Renal pelvis (tissue), 4 donors: ENCODE results near the gene SPACA6. TPM values are rescaled to one million over a fixed set of nuclear protein-coding genes. Genes with fewer than 3 reads are reported as not detected.

Source experiments
- DNase-seq: peaks from one replicate; pipeline ENCODE4 v3.0.0-alpha.2; 2013
- polyA plus RNA-seq, 3 donors: library from polyadenylated mRNA; unstranded; fragments of 120-200 nt; gene quantifications; one replicate each; pipeline ENCODE4 v1.2.1, GENCODE V29; 2013; ENCODE audit not compliant: insufficient read length in 3 of 3

SPACA6 gene
- polyA plus RNA-seq, 3 donors: 16.4 to 27.6 (median 24.1) TPM

DNA sequence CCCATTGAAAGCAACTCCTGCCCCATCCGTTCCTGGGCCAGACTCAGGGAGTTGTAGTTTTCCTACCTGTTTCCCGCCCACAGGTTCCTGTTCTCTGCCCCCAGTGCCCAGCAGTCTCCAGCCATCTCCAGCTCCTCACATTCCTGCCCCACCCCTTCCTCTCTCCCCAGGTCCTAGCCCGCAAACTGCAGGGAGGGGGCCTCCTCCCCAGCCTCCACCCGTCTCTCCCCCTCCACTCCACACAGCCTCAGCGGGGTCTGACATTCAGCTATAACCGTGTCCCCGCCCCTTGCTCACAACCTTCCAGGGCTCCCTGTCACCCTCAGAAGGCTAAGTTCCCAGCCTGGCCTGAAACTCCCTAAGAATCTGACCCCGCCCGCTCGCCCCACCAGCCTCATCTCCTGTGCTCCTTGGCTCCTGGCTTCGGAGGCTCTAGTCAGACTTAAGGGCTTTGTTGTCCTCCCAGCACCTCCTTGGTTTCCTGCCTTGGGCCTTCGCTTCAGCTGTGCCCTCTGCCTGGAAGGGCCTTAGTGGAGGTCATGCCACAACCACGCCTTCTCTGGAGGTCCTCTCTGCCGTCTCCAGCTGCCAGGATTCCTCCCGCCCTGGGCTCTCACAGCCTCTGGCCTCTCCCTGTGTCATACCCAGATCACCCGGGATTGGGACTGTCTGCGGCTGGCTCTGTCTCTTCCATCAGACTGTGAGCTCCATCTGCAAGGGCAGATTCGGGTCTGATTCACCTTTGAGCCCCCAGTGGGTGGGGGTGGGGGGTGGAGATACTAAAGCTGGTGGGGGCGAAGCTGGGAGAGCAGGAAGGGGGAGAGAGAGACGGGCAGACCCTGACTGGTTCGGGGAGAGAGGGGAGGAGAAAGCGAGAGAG, 5.1 kb upstream of the SPACA6 start:
- DNase-seq: peak; percentile 49

DNA sequence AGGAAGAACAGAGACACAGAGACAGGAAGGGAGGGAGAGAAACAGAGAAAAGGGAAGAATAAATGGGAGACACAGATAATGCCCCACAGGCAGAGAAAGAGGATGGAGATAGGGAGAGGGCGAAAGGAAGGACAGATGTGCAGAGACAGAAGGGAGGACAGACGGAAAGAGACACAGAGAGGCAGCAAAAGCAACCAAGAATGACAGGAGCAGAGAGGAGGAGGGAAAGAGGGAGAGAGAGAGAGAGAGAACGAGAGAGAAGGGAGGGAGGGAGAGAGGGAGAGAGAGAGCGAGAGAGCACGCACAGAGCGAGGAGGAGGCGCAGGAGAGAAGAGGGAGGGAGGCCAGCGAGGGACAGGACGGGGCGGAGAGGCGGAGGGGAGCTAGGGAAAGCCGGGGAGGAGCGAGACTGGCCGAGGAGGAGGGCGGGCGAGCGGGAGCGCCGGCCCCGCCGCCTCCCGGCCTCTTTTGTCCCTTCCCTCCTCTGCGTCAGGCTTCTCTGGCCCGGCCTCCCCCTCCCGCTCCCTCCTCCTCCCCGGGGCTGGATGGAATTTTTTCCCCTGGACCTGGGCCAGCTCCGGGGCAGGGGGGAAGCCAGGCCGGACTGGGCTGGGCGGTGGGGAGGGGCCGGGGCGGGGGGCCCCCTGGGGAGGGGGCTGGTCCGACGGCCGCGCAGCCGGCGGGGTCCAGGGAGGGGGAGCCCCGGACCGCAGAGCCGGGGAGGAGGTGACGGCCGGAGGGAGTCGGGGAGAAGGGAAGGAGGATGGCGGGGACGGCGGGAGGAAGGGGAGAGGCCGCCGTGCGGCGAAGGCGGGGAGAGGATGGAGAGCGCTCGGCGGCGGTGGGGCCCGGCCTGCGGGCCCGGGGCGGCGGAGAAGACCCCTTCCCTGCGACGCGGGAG, 4.2 kb upstream of the SPACA6 start:
- peak; percentile 95 for DNase-seq

DNA sequence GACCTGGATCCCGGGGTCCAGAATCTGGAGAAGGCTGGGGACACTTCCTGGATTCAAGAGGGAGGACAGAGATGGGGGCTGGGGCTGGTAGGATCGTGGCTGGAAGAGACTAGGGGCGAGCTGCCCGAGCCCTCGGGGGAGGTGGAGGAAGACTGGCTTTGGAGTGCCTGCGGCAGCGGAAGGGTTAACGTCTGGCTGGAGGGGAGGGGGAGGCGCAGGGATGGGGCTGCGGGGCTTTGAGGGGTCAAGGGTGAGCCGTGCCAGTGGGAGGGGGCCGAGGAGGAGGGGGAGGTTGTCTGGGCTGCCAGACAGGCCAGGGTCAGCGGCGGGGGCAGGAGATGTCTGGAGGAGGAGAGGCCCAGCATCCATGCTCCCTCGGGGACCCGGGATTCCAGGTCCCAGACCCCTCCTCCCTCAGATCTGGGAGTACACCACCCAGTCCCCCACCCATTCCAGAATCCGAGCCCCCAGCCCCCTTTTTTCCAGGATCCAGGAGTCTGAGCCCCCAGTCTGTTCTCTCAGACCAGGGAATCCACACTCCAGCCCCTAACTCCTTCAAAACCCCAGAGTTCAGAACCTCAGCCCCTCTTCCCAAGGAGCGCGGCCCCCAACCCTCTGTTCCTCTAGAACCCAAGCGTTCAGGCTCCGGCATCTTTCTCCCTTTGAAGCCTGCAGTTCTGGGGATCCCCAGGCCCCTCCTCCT, 3.2 kb upstream of the SPACA6 start:
- DNase-seq: peak; percentile 83

- DNase-seq: peak; percentile 91
Observed at GRCh38 chr19:51690454-51691073, 2.6 kb upstream of the SPACA6 start.

GRCh38 chr19:51691074-51691583, 2.0 kb upstream of the SPACA6 start:
- no peak for DNase-seq

- DNase-seq: no peak
Observed at GRCh38 chr19:51691584-51692428, 1.3 kb upstream of the SPACA6 start.

DNA sequence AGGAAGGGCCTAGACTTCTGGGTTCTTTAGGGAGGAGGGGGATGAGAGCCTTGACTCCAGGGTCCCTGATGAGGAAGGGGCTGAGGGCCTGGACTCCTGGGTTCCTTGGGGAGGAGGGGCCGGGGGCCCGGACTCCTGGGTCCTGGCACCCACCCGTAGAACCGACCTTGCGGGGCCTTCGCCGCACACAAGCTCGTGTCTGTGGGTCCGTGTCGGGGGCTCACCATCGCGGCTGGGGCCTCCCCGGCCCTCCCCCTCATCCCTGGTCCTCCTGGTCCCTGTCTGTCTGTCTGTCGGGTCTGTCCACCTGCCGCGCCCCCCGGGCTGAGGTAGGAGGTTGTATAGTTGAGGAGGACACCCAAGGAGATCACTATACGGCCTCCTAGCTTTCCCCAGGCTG, 662 bp upstream of the SPACA6 start:
- DNase-seq: no peak

GRCh38 chr19:51693819-51694218, 689 bp downstream of the SPACA6 start:
- DNase-seq: no peak

- DNase-seq: no peak
Observed at GRCh38 chr19:51694318-51695085, 1.4 kb downstream of the SPACA6 start.

DNA sequence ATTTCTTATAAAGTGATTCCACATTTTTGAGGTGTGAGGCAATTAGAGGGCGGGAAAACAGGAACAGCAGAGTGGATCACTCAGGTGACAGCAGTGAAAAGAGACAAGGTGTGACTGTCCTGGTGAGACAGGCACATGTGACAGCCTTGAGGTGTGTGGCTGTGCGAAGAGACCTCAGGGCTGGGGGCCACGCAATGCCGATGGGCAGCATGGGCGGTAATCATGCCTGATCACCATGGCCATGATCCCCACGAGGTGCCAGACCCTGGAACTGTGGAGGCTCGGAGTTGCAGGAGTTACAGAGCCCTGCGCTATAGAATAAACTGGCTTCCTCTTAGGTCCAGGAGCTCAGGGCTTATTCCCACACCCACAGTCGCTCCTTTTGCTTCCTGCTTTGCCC, 2.0 kb downstream of the SPACA6 start:
- no peak for DNase-seq

- no peak for DNase-seq
Observed at GRCh38 chr19:51695702-51696315, 2.7 kb downstream of the SPACA6 start.

DNA sequence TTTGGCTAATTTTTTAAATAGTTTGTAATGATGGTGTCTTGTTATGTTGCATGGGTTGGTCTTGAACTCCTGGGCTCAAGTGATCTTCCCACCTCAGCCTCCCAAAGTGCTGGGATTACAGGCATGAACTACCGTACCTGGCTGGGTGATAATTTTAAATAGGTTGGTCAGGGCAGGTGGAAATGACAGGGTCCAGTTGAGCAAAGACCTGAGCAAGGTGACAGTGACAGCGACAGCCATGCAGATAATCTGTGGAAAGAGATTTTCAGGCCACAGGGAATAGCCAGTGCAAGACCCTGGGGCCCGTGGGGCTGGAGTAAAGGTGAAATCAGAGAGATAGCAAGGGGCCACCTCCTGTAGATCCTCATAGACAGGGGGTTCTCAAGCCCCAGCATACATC, 3.5 kb downstream of the SPACA6 start:
- DNase-seq: no peak

GRCh38 chr19:51697169-51697776, 4.1 kb downstream of the SPACA6 start:
- no peak for DNase-seq

- DNase-seq: no peak
Observed at GRCh38 chr19:51698296-51698695, 5.2 kb downstream of the SPACA6 start.

- DNase-seq: no peak
Observed at GRCh38 chr19:51699170-51699569, 6.0 kb downstream of the SPACA6 start.

DNA sequence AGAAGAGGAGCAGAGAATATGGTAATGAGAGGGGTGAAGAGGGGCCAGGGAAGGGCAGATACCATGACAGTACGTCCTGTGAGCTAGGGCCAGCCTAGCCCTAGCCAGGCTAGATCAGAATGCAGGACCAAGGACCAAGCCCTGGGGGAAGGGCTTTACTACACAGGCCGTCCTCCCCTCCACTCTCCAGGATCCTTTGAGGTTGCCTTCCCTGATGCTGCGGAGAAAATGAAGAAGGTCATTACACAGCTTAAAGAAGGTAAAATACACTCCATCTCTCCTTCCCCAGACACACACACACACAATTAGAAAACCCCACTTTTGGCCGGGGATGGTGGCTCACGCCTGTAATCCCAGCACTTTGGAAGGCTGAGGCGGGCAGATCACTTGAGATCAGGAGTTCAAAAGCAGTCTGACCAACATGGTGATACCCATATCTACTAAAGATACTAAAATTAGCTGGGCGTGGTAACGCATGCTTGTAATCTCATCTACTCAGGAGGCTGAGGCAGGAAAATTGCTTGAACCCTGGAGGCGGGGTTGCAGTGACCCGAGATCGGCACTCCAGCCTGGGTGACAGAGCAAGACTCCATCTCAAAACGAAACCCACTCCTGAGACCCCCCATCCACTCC, 8.5 kb downstream of the SPACA6 start:
- no peak for DNase-seq

GRCh38 chr19:51702103-51702824, 9.1 kb downstream of the SPACA6 start:
- DNase-seq: peak; percentile 55
